PC-9 (cell line): ENCODE measurements around the gene CDCA7. TPM values are rescaled to one million over a fixed set of nuclear protein-coding genes. Genes with fewer than 3 reads are reported as not detected.
"Not testable (repeated sequence)": the region's sequence is repeated elsewhere in the genome, so short reads cannot be mapped to it uniquely, and the experiment has no call there.

Experiments
- BruUV-seq: library from RNA; stranded (reverse); fragments of 400-500 nt; replicated peaks from 2 replicates; lab custom pipeline; 2021; lab: Mats Ljungman, UMichigan
- CTCF ChIA-PET: fragments of 300-600 bp; sonication (Branson Sonifier 250); formaldehyde crosslinking; loops from one replicate; lab custom pipeline; 2022; ENCODE audit warnings: antibody characterized with exemption; lab: Charles Lee
- POLR2A ChIA-PET: fragments of 300-600 bp; sonication (Branson Sonifier 250); formaldehyde crosslinking; loops from one replicate; lab custom pipeline; 2022; ENCODE audit warnings: antibody characterized with exemption; ENCODE audit not compliant: unreplicated experiment; lab: Charles Lee
- DNase-seq, 2 experiments: peaks; one replicate each; pipeline versions ENCODE4 v3.0.0 to v3.0.0-alpha.2; 2015 to 2022; ENCODE audit warnings: mixed read lengths in 1 of 2
- H2AFZ ChIP-seq: fragments of 200-600 bp; sonication (generic); 2 replicates; pipeline ENCODE4 v1.8.1; 2017; ENCODE audit warnings: antibody characterized with exemption
- H3F3A ChIP-seq: fragments of 200-600 bp; sonication (generic); 2 replicates; pipeline ENCODE4 v1.8.1; 2017; ENCODE audit warnings: antibody characterized with exemption, mild to moderate bottlenecking, low read depth; ENCODE audit not compliant: insufficient read depth
- H3K27ac ChIP-seq: fragments of 200-600 bp; sonication (generic); 2 replicates; pipeline ENCODE4 v1.6.1; 2016; ENCODE audit warnings: mixed run types
- H3K27me3 ChIP-seq: fragments of 200-600 bp; sonication (generic); 2 replicates; pipeline ENCODE4 v1.6.1; 2016; ENCODE audit warnings: low read depth, mixed run types; ENCODE audit not compliant: insufficient read depth
- H3K36me3 ChIP-seq: fragments of 200-600 bp; sonication (generic); 2 replicates; pipeline ENCODE4 v1.6.1; 2016; ENCODE audit warnings: low read depth, mixed run types
- H3K4me1 ChIP-seq: fragments of 200-600 bp; sonication (generic); replicated peaks from 2 replicates; pipeline ENCODE4 v1.6.1; 2016; ENCODE audit warnings: mixed run types; ENCODE audit not compliant: insufficient read depth
- H3K4me2 ChIP-seq: fragments of 200-600 bp; sonication (generic); 2 replicates; pipeline ENCODE4 v1.6.1; 2017; ENCODE audit warnings: mixed run types
- H3K4me3 ChIP-seq: fragments of 200-600 bp; sonication (generic); 2 replicates; pipeline ENCODE4 v1.6.1; 2016; ENCODE audit warnings: mixed run types
- H3K79me2 ChIP-seq: fragments of 200-600 bp; sonication (generic); 2 replicates; pipeline ENCODE4 v1.6.1; 2017; ENCODE audit warnings: low read depth, mixed run types
- H3K9me2 ChIP-seq: fragments of 200-600 bp; sonication (generic); 2 replicates; pipeline ENCODE4 v1.8.1; 2017; ENCODE audit warnings: mild to moderate bottlenecking; ENCODE audit not compliant: insufficient read depth
- H3K9me3 ChIP-seq: fragments of 200-600 bp; sonication (generic); 2 replicates; pipeline ENCODE4 v1.8.1; 2016; ENCODE audit warnings: low read depth; ENCODE audit not compliant: insufficient read depth
- H4K20me1 ChIP-seq: fragments of 200-600 bp; sonication (generic); 2 replicates; pipeline ENCODE4 v1.8.1; 2017; ENCODE audit not compliant: insufficient read depth
- EZH2 ChIP-seq: fragments of 200-600 bp; sonication (generic); IDR thresholded peaks from 2 replicates; pipeline ENCODE4 v1.8.0; 2017; ENCODE audit warnings: antibody characterized with exemption, low read depth
- intact Hi-C: fragments of 100-400 bp; cut with micrococcal nuclease; formaldehyde crosslinking; loops from one replicate; pipeline ENCODE4 v1.10.0; 2022; ENCODE audit not compliant: unreplicated experiment
- total RNA-seq: library from RNA; stranded (reverse); gene quantifications from 2 replicates; pipeline ENCODE4 v1.2.3, GENCODE V29; 2021
- TF ChIP-seq, protein P1 (sequence below): fragments of 200-600 bp; sonication (generic); conservative IDR thresholded peaks from 2 replicates; pipeline ENCODE4 v1.6.1; 2017; ENCODE audit warnings: mixed run types, antibody characterized with exemption, mild to moderate bottlenecking, moderate library complexity

The CDCA7 gene
- total RNA-seq, 1 experiment from 2014 or later = 34.2 TPM

DNA sequence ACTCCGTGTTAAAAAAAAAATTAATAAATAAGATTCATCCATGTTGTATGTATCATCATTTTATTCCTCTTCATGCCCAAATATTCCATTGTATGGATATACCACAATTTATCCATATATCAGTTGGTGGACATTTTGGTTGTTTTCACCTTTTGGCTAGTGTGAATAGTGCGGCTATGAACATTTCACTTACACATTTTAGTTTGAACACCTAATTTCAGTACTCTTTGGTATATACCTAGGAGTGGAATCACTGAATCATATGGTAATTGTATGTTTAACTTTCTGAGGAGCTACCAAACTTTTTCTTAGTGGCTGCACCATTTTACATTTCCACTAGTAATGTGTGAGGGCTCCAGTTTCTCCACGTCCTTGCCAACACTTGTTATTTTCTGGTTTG is 20.0 kb downstream of the CDCA7 start:
- Histone ChIP-seq H2AFZ (no peak overlapping the region), H3F3A (no peaks in the 10 kb centered on the region; the same call in 1 of the 2 replicates), H3K9me3 (no peaks in the 10 kb centered on the region), H3K36me3 (0 out of 2 replicates have a peak, but pooled peaks cover 1% of the 10 kb centered on the region), H3K9me2 (no peaks in the 10 kb centered on the region; the same call in 1 of the 2 replicates), H4K20me1 (no peaks in the 10 kb centered on the region), H3K27ac (no peak overlapping the region), H3K27me3 (no peaks in the 10 kb centered on the region), H3K4me2 (no peak overlapping the region), H3K79me2 (no peaks in the 10 kb centered on the region), H3K4me1 (no peaks in the 10 kb centered on the region), H3K4me3 (no peak overlapping the region)
- TF ChIP-seq, protein P1, sequence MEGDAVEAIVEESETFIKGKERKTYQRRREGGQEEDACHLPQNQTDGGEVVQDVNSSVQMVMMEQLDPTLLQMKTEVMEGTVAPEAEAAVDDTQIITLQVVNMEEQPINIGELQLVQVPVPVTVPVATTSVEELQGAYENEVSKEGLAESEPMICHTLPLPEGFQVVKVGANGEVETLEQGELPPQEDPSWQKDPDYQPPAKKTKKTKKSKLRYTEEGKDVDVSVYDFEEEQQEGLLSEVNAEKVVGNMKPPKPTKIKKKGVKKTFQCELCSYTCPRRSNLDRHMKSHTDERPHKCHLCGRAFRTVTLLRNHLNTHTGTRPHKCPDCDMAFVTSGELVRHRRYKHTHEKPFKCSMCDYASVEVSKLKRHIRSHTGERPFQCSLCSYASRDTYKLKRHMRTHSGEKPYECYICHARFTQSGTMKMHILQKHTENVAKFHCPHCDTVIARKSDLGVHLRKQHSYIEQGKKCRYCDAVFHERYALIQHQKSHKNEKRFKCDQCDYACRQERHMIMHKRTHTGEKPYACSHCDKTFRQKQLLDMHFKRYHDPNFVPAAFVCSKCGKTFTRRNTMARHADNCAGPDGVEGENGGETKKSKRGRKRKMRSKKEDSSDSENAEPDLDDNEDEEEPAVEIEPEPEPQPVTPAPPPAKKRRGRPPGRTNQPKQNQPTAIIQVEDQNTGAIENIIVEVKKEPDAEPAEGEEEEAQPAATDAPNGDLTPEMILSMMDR = no peak
- TF ChIP-seq EZH2 = no peak
- no peak for DNase-seq
- ChIA-PET POLR2A (interaction anchor here (0.6 kb wide), 1 partner anchor 1362 kb away, joined by 8 read pairs; no protein-coding TSS in a partner anchor), CTCF (no interaction called here)
- intact Hi-C loops = no loop called here
- no TSS peak for BruUV-seq

DNA sequence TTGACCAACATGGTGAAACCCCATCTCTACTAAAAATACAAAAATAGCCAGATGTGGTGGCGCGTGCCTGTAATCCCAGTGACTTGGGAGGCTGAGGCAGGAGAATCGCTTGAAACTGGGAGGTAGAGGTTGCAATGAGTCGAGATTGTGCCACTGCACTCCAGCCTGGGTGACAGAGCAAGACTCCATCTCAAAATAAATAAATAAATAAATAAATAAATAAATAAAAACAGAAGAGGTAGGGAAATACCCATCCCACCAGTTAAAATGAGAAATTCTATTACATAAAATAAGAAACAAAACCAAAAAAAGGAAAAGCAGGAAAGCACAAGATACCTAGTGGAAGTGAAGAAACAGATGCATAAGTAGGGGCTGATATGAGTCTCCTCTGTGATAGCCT is 30.9 kb downstream of the CDCA7 start:
- H3F3A ChIP-seq, H3K79me2 ChIP-seq, BruUV-seq, POLR2A ChIA-PET, H3K9me2 ChIP-seq, H3K27me3 ChIP-seq, H2AFZ ChIP-seq, H3K4me2 ChIP-seq, intact Hi-C loops, H3K4me1 ChIP-seq, CTCF ChIA-PET, H3K9me3 ChIP-seq, H4K20me1 ChIP-seq, H3K4me3 ChIP-seq, H3K27ac ChIP-seq, DNase-seq, H3K36me3 ChIP-seq: not testable (repeated sequence)

DNA sequence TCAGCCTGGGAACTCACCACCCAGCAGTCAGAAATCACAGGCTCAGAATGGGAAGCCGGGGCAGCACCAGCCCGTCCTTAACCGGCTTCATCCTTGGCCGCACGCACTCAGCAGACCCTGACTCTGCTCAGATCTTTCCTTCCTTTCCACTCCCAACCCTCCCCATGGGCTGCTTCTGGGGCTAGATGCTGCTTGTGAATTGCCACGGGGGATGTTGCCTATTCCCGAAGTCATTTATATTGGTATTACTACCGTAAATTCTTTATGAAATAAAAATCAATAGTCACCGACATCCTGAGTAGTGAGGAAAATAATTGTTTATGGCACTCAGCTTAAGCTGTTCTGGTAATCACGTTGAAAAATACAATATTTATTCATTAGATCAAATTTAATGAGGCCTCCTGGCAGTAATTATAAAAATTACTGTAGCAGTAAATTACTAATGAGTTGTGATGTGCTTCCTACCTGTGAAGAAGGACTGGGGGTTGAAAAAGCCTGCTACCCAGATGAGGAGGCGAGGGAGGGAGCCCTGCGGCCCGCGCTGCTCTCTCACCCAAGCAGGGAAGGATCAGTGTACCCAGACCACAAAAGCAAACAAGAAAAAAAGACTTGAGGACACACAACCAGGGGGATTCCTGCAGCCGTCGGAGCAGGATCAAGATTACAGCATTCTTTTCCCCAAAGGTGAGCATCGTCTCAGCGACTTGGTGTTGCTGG is 31.5 kb downstream of the CDCA7 start:
- ChIA-PET CTCF (interaction anchor here (0.6 kb wide), 1 partner anchor 549 kb away, joined by 4 read pairs; no protein-coding TSS in a partner anchor), POLR2A (no interaction called here)
- H3F3A ChIP-seq = no peaks in the 10 kb centered on the region; the same call in 1 of the 2 replicates

More for the DNA sequence above, 31.5 kb downstream of the CDCA7 start:
- H3K4me2 ChIP-seq = no peak overlapping the region
- BruUV-seq = no TSS peak
- H3K4me3 ChIP-seq = no peak overlapping the region
- no peaks in the 10 kb centered on the region for H3K4me1 ChIP-seq
- no peak overlapping the region for H2AFZ ChIP-seq
- no peaks in the 10 kb centered on the region for H3K27me3 ChIP-seq
- DNase-seq = no peak
- H3K9me2 ChIP-seq = no peaks in the 10 kb centered on the region
- no peak overlapping the region for H3K27ac ChIP-seq
- no peaks in the 10 kb centered on the region for H3K36me3 ChIP-seq
- H3K79me2 ChIP-seq = no peaks in the 10 kb centered on the region
- H4K20me1 ChIP-seq = no peaks in the 10 kb centered on the region
- no peak for TF ChIP-seq EZH2
- TF ChIP-seq, protein P1 = no peak
- H3K9me3 ChIP-seq = no peaks in the 10 kb centered on the region
- intact Hi-C loops = no loop called here
